Fibroblast of lung (primary cell): ENCODE data around the gene EXOC3L2. TPM values are rescaled to one million over a fixed set of nuclear protein-coding genes. Genes with fewer than 3 reads are reported as not detected.

Experiments
- DNase-seq, 2 donors: peaks; one replicate each; pipeline versions ENCODE4 v3.0.0 to v3.0.0-alpha.2; 2010; ENCODE audit warnings: low read depth in 2 of 2
- H2AFZ ChIP-seq: 2 replicates; pipeline ENCODE4 v1.5.1; 2012; ENCODE audit warnings: low read length, control low read depth, inconsistent platforms
- H3K27ac ChIP-seq: 2 replicates; pipeline ENCODE4 v1.5.1; 2011; ENCODE audit warnings: low read length, control low read depth; ENCODE audit not compliant: insufficient read depth
- H3K27me3 ChIP-seq: 2 replicates; pipeline ENCODE4 v1.5.1; 2011; ENCODE audit warnings: mild to moderate bottlenecking, low read length; ENCODE audit not compliant: control insufficient read depth, insufficient read depth
- H3K36me3 ChIP-seq: 2 replicates; pipeline ENCODE4 v1.5.1; 2011; ENCODE audit warnings: low read length; ENCODE audit not compliant: control insufficient read depth, insufficient read depth
- H3K4me1 ChIP-seq: 2 replicates; pipeline ENCODE4 v1.5.1; 2011; ENCODE audit warnings: low read length; ENCODE audit not compliant: control insufficient read depth, insufficient read depth; ENCODE audit errors: extremely low read depth
- H3K4me2 ChIP-seq: 2 replicates; pipeline ENCODE4 v1.5.1; 2011; ENCODE audit warnings: low read length, control low read depth; ENCODE audit not compliant: insufficient read depth; ENCODE audit errors: extremely low read depth
- H3K4me3 ChIP-seq, 4 experiments: fragments of 200-600 bp in 1 of 4; sonication (generic) in 1 of 4; replicated peaks in 1 of 4; 2 replicates each; pipeline ENCODE4 v1.5.1; 2011 to 2016; ENCODE audit warnings: low read length in 4 of 4, low read depth in 3 of 4, mild to moderate bottlenecking in 3 of 4, control low read depth in 2 of 4, inconsistent platforms in 1 of 4, mixed read lengths in 1 of 4; ENCODE audit not compliant: insufficient read depth in 1 of 4; ENCODE audit errors: control extremely low read depth in 1 of 4
- H3K79me2 ChIP-seq: 2 replicates; pipeline ENCODE4 v1.5.1; 2012; ENCODE audit warnings: mild to moderate bottlenecking, low read length, inconsistent platforms; ENCODE audit not compliant: control insufficient read depth, insufficient read depth
- H3K9ac ChIP-seq: 2 replicates; pipeline ENCODE4 v1.5.1; 2011; ENCODE audit warnings: mild to moderate bottlenecking, low read length, control low read depth; ENCODE audit not compliant: insufficient read depth
- H3K9me3 ChIP-seq: 2 replicates; pipeline ENCODE4 v1.5.1; 2012; ENCODE audit warnings: low read depth, low read length; ENCODE audit not compliant: control insufficient read depth, insufficient read depth
- H4K20me1 ChIP-seq: 2 replicates; pipeline ENCODE4 v1.5.1; 2011; ENCODE audit warnings: low read length; ENCODE audit not compliant: control insufficient read depth, insufficient read depth; ENCODE audit errors: extremely low read depth
- CTCF ChIP-seq, 2 donors: IDR thresholded peaks in 1 of 2; conservative IDR thresholded peaks in 1 of 2; 1 replicate in 1 of 2; 2 replicates in 1 of 2; pipeline ENCODE4 v1.5.1; 2011 to 2012; ENCODE audit warnings: low read length in 2 of 2, control low read depth in 1 of 2, inconsistent platforms in 1 of 2, low read depth in 1 of 2, mild to moderate bottlenecking in 1 of 2
- EZH2 ChIP-seq: IDR thresholded peaks from 2 replicates; pipeline ENCODE4 v1.5.1; 2012; ENCODE audit warnings: low read length, control low read depth, mild to moderate bottlenecking; ENCODE audit errors: missing control alignments
- polyA plus RNA-seq, 2 donors: library from polyadenylated mRNA; depleted of rRNA in 1 of 2; stranded (reverse) in 1 of 2; unstranded in 1 of 2; fragments of >200 nt; gene quantifications; 2 replicates each; pipeline ENCODE4 v1.2.1, GENCODE V29; 2011 to 2012; ENCODE audit warnings: missing spikeins in 1 of 2
- total RNA-seq: library from RNA; depleted of rRNA; stranded (reverse); fragments of >200 nt; gene quantifications from 2 replicates; pipeline ENCODE4 v1.2.1, GENCODE V29; 2014

The EXOC3L2 gene
- total and polyA plus RNA-seq, 2 donors (not counting 1 experiment from before 2014, with no cell fraction given) = not detected

GRCh38 chr19:45238556-45238955 is 6.7 kb downstream of the EXOC3L2 start:
- no peaks in the 10 kb centered on the region for H3K36me3 ChIP-seq
- H3K27ac ChIP-seq = no peak overlapping the region
- no peak for DNase-seq
- H3K9ac ChIP-seq = no peak overlapping the region
- no peaks in the 10 kb centered on the region for H3K9me3 ChIP-seq
- H3K4me3 ChIP-seq = no peak overlapping the region
- H2AFZ ChIP-seq = no peak overlapping the region
- H3K79me2 ChIP-seq = no peaks in the 10 kb centered on the region
- H3K27me3 ChIP-seq = peaks cover 12% of the 10 kb centered on the region
- H3K4me1 ChIP-seq = no peaks in the 10 kb centered on the region
- TF ChIP-seq CTCF (conservative IDR thresholded peaks at IDR 0.05 in 1 of 2, IDR thresholded peaks at IDR 0.05 in 1 of 2; ENCODE audit: low read depth in 1 of 2, low read length in 2 of 2) = no peak
- TF ChIP-seq EZH2 = no peak
- no peaks in the 10 kb centered on the region for H4K20me1 ChIP-seq
- no peak overlapping the region for H3K4me2 ChIP-seq

- TF ChIP-seq CTCF (conservative IDR thresholded peaks at IDR 0.05 in 1 of 2, IDR thresholded peaks at IDR 0.05 in 1 of 2; ENCODE audit: low read depth in 1 of 2, low read length in 2 of 2) = no peak
- no peak for TF ChIP-seq EZH2
- Histone ChIP-seq H4K20me1 (no peaks in the 10 kb centered on the region), H3K9ac (no peak overlapping the region), H3K27ac (no peak overlapping the region), H3K4me3 (no peak overlapping the region), H3K4me2 (no peak overlapping the region), H3K79me2 (no peaks in the 10 kb centered on the region), H3K36me3 (no peaks in the 10 kb centered on the region), H2AFZ (no peak overlapping the region), H3K9me3 (no peaks in the 10 kb centered on the region), H3K27me3 (peaks cover 17% of the 10 kb centered on the region), H3K4me1 (no peaks in the 10 kb centered on the region)
- no peak for DNase-seq
These were observed 9.7 kb downstream of the EXOC3L2 start for GRCh38 chr19:45235485-45235884.

GRCh38 chr19:45234089-45234869 is 10.9 kb downstream of the EXOC3L2 start:
- H3K4me3 ChIP-seq = no peak overlapping the region
- no peak for DNase-seq
- no peaks in the 10 kb centered on the region for H3K79me2 ChIP-seq
- H3K9me3 ChIP-seq = no peaks in the 10 kb centered on the region
- no peak overlapping the region for H3K4me2 ChIP-seq
- H3K4me1 ChIP-seq = no peaks in the 10 kb centered on the region
- H3K27ac ChIP-seq = no peak overlapping the region
- no peak overlapping the region for H2AFZ ChIP-seq
- no peaks in the 10 kb centered on the region for H4K20me1 ChIP-seq
- no peaks in the 10 kb centered on the region for H3K36me3 ChIP-seq
- TF ChIP-seq CTCF (conservative IDR thresholded peaks at IDR 0.05 in 1 of 2, IDR thresholded peaks at IDR 0.05 in 1 of 2; ENCODE audit: low read depth in 1 of 2, low read length in 2 of 2) = no peak
- no peak for TF ChIP-seq EZH2
- no peak overlapping the region for H3K9ac ChIP-seq
- H3K27me3 ChIP-seq = peaks cover 17% of the 10 kb centered on the region
